Measurements from ENCODE around the gene GGTLC3.
"Not testable (repeated sequence)": the region's sequence is repeated elsewhere in the genome, so short reads cannot be mapped to it uniquely, and the experiment has no call there.

The GGTLC3 gene

DNA sequence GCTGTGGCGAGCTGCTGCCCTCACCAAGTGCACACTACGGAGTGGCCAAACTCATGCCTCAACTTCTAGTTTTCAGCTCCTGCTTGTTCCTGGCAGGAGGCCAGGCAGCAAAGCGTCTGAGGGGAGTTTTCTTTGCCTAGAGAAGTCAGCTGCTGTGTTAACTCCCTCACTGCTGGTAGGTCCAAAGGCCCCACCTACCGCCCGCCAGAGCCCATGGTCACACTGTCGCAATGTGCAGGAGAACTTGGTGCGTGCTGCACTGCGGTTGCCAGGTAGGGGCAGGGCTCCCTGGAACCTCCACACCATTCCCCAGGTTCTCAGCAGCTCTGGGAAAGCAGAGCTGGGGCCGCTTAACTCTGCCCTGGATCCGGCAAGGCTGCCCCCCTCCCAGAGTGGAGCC lies 5.6 kb downstream of the GGTLC3 start:
- DNase-seq = not testable (repeated sequence)

DNA sequence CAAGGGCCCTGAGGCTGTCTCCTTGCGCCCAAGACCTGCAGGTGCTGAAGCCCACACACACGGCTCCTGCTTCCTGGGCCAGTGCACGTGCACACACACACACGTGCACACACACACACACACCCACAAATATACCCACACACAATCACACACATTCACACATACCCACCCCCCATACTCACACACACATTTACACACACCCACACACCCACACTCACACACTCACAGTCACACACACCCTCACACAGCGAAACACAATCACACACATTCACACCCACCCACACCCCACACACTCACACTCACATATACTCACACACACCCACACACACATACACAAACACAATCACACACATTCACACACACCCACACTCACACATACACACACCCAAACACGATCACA lies 6.6 kb downstream of the GGTLC3 start:
- DNase-seq = not testable (repeated sequence)

DNA sequence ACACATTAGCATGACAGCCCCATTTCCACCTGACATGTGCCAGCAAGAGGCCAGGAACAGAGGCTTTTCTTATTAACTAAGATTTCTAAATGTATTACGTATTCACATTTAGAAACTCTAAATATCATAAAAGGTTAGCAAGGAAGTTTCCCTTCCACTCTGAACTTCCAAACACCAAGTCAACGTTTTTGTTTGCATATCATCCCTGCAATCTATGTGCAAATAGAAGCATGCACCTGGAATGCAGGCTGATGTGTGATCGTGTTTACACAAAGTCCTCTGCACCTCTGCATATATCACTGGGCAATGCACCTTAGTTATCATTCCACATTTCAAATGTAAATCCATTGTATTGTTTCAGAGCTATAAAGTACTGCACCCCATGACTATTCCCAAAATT lies 21.7 kb downstream of the GGTLC3 start:
- DNase-seq = not testable (repeated sequence)
